ENCODE data around the gene SH3TC1. TPM values are rescaled to one million over a fixed set of nuclear protein-coding genes. Genes with fewer than 3 reads are reported as not detected.

The SH3TC1 gene
- total RNA-seq, 1 experiment from 2014 or later: 31.6 TPM

DNA sequence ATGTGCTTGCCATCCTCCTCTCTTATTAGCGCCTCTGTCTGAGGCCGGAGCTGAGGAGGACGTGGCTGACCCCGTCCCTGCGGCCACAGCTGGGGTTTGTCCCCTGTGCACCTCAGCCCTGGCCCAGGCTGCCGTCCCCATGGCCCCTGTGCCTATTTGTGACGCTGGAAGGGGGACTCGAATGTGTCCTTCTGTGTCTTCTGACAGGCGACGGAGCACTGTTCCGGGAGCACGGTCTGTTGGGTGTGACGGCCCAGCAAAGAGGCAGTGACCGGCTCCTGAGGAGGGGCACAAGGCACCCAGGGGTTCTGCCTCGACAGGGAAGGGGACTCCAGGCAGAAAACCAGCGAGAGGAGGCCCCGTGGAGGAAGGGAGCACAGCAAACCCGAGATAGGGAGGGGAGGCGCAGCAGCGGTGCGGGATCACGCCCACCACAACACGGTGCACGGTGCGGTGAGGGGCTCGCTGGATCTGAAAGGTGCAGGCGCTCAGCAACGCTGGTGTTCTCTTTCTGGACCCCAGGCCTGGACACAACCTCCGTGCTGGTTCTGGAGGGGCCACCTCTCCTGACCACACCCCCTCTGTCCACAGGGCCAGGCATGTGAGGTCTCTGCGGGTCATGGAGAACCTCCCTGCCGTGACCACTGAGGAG lies 5.6 kb downstream of the SH3TC1 start:
- DNase-seq (ENCODE audit: low read depth, low spot score): no peak
- in situ Hi-C loops (cut with HindIII; ENCODE audit: low pct_unique_long_range_greater_than_20kb, low sequenced_read_pairs): no loop called here

DNA sequence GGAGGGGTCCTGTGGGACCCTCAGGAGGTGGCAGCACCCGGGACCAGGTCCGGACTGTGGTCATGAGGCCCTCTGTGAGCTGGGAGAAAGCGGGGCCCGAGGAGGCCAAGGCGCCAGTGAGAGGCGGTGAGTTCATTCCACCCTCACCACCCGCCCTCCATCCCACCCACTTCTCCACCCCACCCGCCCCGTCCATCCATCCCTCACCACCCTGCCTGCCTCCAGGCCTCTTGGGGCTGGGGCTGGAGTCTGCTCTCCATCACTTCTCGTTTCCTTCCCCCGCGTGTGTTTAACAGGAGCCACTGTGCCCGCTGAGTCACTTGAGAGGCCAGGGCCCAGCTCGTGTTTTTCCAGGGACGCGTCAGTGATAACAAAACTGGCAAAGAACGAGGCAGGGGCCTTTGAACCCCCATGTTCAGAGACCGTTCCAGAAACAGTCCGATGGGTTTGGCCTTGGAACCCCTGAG lies 6.2 kb downstream of the SH3TC1 start:
- no peak for DNase-seq (ENCODE audit: low read depth, low spot score)
- in situ Hi-C loops (cut with HindIII; ENCODE audit: low pct_unique_long_range_greater_than_20kb, low sequenced_read_pairs): no loop called here

DNA sequence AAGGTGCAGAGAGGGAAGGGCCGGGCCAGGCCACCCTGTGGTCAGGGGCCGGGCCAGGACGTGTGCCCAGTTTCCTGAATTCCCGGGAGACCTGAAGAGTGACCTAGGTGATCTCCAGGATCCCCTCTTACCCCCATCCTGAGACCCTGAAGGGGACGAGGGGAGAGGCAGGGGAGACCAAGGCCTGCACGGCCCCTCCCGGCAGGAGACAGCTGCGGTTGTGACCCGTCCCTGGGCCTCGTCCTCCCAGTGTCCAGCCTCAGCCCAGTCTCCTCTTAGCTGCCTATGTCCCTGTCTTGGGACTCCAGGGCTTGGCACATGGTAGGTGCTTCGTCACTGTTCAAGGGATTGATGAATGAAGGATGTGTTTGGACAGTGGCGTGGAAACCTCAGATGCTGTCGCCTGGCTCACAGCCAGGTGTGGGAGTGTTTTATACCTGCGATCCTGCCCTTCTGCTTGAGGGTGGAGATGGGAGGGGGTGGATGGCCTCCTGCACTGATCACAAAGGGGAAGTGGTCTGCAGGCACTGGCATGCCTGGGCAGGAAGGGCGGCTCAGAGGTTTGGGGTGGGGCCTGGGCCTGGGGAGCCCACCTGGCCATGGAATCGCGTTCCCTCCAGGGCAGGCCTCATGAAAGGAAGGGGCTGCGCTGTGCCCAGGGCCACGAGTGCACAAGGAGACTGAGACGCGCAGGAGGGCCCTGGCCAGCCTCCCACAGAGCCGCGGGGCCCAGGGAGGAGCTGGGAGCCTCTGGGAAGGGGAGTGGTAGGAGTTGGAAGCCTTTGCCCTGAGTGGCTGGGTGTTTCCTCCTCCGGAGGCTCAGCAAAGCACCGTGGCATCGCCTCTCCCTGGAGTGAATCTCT lies 6.9 kb downstream of the SH3TC1 start:
- DNase-seq (ENCODE audit: low read depth, low spot score): no peak

DNA sequence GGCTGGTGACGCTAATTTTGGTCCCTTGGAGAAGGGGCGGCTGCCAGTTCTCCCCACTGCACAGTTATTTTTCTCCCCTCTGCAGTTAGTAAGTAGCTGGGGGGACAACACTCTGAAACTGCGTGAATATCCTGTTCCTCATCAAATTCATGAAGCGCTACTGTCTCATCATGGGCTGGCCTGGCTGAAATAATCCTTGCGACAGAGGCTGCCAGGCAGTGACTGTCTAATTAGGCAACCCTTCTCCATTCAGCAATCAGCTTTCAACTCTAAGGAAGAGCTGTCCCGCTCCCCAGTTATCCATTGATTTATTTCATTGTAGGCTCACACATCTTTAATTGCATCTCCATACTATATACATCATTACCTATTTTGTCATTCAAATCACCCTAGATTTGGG lies 8.2 kb downstream of the SH3TC1 start:
- no peak for DNase-seq (ENCODE audit: low read depth, low spot score)
- in situ Hi-C loops (cut with HindIII; ENCODE audit: low pct_unique_long_range_greater_than_20kb, low sequenced_read_pairs): no loop called here

More for the DNA sequence above, 6.9 kb downstream of the SH3TC1 start:
- in situ Hi-C loops (cut with HindIII; ENCODE audit: low pct_unique_long_range_greater_than_20kb, low sequenced_read_pairs): no loop called here

DNA sequence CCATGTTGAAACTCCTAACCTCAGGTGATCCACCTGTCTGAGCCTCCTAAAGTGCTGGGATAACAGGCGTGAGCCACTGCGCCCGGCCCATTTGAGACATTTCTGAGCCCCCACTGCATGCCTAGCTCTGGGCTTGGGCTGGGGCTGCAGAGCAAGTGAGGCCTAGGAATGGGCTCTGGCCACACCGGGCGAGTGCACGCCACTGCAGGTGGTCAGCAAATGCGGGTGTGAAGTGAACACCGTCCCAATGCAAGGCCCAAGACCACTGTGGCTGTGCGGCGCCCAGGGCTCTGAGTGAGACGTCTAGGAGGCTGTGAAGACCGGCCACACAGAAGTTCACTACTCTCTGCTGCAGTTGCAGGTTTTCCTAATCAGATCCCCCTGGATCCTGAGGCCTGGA lies 9.5 kb downstream of the SH3TC1 start:
- in situ Hi-C loops (cut with HindIII; ENCODE audit: low pct_unique_long_range_greater_than_20kb, low sequenced_read_pairs): no loop called here
- DNase-seq (ENCODE audit: low read depth, low spot score): no peak

DNA sequence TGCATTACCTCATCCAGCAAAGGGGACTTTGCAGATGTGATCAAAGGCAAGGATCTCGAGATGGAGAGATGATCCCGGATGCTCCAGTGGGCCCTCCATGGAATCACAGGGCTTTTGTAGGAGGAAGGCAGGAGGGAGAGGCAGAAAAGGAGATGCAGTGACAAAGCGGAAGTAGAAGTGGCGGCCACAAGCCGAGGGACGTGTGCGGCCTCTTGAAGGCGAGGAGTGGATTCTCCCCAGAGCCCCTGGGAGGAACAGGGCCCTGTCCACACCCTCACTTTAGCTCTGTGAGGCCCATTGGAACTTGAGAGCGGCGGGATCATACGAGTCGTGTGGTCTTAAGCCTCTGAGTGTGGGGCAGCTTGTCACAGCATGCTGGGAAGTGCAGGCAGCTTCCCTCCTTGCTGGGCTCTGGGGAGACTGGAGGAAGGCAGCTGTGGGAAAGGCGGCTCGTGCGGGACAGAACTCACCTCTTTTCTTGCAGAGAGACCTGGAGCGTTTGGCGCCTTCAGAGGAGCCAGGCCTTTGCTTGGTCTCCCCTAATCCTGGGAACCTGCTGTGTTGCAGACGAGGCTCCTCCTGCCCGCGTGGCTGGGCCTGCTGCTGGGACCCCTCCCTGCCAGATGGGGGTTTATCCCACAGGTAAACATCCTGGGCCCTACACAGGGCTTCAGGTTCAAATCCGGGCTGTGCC lies 10.2 kb downstream of the SH3TC1 start:
- no peak for DNase-seq (ENCODE audit: low read depth, low spot score)
- in situ Hi-C loops (cut with HindIII; ENCODE audit: low pct_unique_long_range_greater_than_20kb, low sequenced_read_pairs): no loop called here

DNA sequence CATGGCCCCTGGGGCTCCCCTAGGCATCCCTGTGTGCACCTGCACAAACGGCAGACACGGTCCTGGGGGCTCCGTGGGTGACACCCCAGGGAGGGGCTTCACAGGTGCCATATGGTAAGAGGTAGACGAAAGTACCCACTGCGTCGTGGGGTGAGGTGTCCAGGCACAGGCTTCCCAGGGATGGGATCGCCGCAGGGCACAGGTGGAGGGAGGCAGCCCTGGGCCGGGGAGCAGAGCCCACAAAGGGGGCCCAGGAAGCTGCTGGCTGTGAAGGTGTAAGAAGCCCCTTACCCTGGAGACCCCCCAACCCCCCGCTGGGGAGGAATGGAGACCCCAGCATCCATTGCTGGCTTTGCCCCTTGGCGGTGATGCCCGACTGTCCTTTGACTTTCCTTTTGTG lies 10.9 kb downstream of the SH3TC1 start:
- DNase-seq (ENCODE audit: low read depth, low spot score): no peak
- in situ Hi-C loops (cut with HindIII; ENCODE audit: low pct_unique_long_range_greater_than_20kb, low sequenced_read_pairs): no loop called here

DNA sequence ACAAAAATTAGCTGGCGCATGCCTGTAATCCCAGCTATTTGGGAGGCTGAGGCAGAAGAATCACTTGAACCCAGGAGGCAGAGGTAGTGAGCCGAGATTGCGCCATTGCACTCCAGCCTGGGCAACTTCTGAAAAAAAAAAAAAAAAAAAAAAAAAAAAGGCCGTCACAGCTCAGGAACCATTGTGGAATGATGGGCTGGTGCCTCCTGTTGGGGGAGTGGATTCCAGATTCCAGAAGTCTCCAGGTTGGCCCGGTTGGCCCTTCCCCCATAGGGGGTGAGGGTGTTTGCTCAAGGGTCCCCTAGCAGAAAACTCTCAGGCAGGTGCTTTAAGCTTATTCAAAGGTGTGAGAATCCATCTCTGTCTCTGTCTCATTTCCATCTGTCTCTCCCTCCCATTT lies 11.5 kb downstream of the SH3TC1 start:
- in situ Hi-C loops (cut with HindIII; ENCODE audit: low pct_unique_long_range_greater_than_20kb, low sequenced_read_pairs): no loop called here

DNA sequence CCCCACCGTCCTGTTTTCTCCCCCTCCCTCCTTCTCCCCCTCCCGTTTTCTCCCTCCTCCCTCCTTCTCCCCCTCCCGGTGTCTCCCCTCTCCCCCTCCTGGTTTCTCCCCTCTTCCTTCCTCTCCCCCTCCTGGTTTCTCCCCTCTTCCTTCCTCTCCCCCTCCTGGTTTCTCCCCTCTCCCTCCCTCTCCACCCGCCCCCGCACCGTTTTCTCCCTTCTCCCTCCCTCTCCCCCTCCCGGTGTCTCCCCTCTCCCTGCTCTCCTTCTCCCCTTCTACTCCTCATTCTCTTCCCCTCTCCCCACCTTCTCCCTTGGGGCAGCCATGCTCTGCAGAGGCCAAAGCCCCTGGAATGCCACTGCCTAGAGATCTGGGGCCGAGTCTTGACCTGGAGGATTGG lies 12.2 kb downstream of the SH3TC1 start:
- in situ Hi-C loops (cut with HindIII; ENCODE audit: low pct_unique_long_range_greater_than_20kb, low sequenced_read_pairs): no loop called here
- DNase-seq (ENCODE audit: low read depth, low spot score): no peak

More for the DNA sequence above, 11.5 kb downstream of the SH3TC1 start:
- DNase-seq (ENCODE audit: low read depth, low spot score): no peak

DNA sequence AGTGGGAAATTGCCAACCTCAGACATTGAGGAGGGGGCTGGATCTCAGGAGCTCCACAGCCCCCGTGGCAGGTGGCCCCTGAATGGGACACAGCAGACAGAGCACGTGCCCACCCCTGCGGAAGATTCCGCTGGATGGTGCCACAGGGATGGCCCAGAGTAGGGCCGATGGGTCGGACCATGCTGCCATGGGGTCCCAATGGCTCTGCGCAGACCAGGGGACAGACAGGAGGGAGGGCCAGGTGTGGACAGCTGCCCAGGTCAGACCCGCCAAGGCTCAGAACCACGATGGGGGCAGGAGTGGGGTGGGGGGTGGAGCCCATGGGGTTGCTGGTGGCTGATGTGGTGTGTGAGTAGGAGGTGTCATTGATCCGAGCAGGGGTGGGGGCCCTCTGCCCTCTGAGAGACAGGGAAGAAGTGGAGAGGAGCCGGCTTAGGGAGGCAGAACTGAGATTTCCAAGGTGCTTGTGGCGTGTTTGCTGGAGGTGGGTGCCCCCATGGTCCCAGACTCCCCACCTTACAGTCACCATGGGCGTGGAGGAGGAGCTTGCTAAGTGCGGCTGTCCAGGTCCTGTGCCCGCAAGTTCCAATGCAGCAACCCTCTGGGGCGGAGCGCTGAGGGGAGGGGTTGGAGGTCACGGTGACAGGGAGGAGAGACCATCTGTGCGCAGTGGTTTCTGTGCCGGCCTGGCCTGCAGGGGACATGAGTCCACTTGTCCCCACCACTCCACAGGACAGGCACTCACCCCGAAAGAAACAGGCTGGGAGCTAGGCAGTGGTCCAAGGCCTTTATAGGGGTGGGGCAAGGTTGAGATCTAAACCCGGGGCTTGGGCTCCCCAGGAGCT lies 12.9 kb downstream of the SH3TC1 start:
- DNase-seq (ENCODE audit: low read depth, low spot score): no peak
- in situ Hi-C loops (cut with HindIII; ENCODE audit: low pct_unique_long_range_greater_than_20kb, low sequenced_read_pairs): no loop called here

DNA sequence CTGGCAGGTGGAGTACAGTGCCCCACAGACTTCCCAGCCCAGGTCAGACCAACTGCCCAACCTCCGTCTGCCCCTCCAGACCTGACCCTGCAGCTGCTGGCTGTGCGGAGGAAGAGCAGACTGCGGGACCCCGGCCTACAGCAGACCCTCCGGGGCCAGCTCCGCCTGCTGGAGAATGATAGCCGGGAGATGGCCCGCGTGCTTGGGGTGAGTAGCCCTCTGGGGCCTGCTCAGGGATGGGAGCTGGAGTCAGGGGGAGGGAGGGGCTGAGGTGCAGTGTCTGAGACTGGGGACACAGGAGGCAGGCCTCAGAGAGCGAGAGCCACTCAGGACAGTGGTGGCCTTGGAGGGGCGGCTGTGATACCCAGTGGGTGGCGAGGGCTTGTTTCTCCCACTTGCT lies 13.5 kb downstream of the SH3TC1 start:
- in situ Hi-C loops (cut with HindIII; ENCODE audit: low pct_unique_long_range_greater_than_20kb, low sequenced_read_pairs): no loop called here

DNA sequence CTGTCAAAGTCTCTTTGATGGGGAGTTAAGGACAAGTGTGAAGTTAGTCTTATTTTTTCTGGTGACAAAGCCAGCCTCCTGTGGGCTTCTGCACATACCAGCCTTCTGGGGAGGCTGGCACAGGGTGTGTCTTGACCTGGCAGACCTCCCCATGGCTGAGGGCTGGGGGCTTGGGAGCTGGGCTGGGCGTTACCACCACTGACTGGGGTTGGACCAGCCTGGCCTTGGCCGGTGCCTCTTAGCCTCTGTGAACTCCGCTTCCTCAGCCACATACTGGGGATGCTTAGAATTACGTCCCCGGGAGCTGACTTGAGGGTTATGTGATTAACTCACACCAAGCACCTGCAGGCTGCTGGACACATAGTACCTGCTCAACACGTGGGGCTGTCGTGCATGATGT lies 14.0 kb downstream of the SH3TC1 start:
- no peak for DNase-seq (ENCODE audit: low read depth, low spot score)
- in situ Hi-C loops (cut with HindIII; ENCODE audit: low pct_unique_long_range_greater_than_20kb, low sequenced_read_pairs): no loop called here

More for the DNA sequence above, 13.5 kb downstream of the SH3TC1 start:
- no peak for DNase-seq (ENCODE audit: low read depth, low spot score)

DNA sequence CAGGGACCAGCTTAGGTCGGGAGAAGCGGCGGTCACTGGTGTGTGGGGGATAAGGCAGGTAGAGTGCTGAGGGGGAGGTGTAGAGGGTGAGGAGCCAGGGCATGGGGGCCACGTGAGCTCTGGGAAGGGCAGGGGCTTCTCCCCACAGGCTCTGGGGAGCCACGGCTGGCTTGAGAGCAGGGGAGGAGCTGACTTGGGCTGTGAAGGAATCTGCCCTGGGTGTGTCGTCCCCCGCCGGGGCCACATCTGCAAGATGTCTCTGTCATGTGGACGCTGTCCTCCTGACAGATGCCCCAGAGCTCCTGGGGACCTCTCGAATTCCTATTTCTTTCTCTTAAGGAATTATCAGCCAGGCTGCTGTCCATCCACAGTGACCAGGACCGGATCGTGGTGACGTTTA lies 15.0 kb downstream of the SH3TC1 start:
- no peak for DNase-seq (ENCODE audit: low read depth, low spot score)
- in situ Hi-C loops (cut with HindIII; ENCODE audit: low pct_unique_long_range_greater_than_20kb, low sequenced_read_pairs): no loop called here

DNA sequence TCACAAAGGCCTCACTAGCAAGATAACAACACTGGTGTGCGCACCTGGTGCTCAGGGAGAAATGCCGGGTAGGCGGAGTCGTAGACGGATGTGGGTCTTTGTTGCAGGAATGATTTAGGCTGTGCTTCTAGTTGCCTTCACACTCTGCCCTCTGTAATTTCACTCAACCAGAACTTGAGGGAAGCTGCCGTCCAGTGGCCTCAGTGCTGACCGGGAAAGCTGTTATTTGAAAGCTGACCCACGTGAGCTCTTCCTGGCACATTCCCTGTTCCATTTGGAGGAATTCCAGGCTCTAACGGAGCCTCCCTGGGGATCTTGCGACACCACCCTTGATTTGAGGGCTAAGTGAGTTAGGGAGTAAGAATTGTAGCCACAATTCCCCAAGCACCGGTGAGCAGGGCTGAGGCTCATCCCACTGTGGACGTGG lies 15.9 kb downstream of the SH3TC1 start:
- in situ Hi-C loops (cut with HindIII; ENCODE audit: low pct_unique_long_range_greater_than_20kb, low sequenced_read_pairs): no loop called here
- DNase-seq (ENCODE audit: low read depth, low spot score): no peak

DNA sequence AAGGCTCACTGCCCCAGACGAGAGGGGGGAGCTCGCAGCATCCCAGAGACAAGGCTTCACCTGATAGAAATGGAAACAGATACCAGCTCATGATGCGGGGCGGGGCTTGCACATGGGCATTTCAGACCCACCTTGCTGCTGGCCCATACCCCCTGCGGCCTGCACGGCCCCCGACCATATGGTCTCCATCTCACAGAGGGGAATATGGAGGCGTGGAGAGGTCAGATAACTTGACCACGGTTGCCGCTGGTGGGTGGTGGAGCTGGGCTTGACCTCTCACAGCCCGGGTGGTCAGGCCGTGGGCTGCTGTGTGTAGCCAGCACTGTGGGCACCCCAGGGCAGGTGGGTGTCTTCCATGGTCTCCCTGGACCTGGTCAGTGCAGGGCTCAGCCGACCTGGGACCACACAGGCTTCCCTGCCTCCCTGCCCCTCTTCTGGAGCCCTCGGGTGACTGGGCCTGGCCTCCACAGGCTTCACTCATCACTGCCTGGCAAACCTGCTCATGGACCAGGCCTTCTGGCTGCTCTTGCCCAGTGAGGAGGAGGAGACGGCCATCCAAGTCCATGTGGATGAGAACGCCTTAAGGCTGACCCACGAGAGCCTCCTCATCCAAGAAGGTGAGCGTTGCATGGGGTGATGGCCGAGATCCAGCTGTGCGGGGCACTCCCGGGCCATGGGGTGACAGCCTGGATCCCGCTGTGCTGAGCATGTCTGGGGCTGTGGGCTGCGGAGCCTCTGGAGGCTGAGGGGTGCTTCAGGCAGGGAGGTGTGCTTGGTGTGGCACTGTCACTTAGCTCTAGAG lies 16.8 kb downstream of the SH3TC1 start:
- in situ Hi-C loops (cut with HindIII; ENCODE audit: low pct_unique_long_range_greater_than_20kb, low sequenced_read_pairs): no loop called here
- DNase-seq (ENCODE audit: low read depth, low spot score): no peak

DNA sequence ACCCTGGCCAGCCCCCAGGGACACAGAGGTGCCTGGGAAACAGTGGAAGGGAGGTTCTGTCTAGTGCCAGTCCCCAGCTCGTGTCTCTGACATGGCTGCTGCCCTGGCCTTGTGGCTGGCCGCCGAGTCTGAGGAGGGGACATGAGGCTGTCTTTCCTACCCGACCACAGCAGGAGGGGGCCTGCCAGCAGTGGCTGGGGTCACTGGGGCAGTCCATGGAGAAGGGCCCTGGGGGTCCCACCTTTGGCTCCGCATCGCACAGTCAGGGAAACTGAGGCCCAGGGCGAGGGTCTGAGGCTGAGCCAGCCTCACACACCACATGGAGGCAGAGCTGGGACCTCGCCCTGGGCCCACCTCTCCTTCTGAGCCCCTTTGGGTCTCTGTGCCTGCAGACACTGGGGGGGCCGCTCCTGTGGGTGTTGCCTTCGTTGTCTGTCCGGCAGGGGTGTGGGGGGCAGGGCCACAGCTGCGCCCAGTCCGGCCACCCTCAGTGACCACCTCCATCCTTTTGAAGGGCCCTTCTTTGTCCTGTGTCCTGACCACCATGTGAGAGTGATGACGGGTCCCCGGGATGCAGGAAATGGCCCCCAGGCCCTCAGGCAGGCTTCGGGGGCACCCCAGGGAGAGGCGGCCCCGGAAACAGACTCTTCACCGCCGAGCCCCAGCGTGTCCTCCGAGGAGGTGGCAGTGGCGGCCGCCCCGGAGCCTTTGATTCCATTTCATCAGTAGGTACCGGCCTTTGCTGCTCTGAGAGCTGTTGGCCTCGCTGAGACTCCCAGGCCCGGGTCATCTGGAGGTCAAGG lies 17.6 kb downstream of the SH3TC1 start:
- no peak for DNase-seq (ENCODE audit: low read depth, low spot score)
- in situ Hi-C loops (cut with HindIII; ENCODE audit: low pct_unique_long_range_greater_than_20kb, low sequenced_read_pairs): no loop called here

All from SK-MEL-5 (cell line).